Measurements from ENCODE around the gene VSIG2. TPM values are rescaled to one million over a fixed set of nuclear protein-coding genes. Genes with fewer than 3 reads are reported as not detected.

VSIG2 gene
- total RNA-seq, 1 donor from 2014 or later, result 0.20 TPM

DNA sequence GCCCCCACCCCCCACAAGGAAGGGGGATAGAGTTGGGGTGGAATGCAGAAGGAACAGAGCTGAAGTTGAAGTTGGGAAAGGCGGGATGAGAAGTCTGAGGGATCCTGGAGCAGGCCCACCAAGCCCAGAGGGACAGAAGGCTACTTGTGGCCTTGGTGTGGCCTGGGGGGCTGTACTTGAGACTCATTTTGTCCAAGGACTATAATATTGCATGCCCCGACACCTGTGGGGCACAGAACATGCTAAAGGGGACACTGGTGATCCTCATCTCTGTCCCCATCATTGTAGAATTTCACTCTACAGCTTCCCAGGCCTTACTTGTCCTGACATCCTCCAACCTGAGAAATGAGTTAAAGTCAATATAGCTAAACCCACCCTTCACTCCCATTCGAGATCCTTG, 8.8 kb upstream of the VSIG2 start:
- TF ChIP-seq, protein P1, sequence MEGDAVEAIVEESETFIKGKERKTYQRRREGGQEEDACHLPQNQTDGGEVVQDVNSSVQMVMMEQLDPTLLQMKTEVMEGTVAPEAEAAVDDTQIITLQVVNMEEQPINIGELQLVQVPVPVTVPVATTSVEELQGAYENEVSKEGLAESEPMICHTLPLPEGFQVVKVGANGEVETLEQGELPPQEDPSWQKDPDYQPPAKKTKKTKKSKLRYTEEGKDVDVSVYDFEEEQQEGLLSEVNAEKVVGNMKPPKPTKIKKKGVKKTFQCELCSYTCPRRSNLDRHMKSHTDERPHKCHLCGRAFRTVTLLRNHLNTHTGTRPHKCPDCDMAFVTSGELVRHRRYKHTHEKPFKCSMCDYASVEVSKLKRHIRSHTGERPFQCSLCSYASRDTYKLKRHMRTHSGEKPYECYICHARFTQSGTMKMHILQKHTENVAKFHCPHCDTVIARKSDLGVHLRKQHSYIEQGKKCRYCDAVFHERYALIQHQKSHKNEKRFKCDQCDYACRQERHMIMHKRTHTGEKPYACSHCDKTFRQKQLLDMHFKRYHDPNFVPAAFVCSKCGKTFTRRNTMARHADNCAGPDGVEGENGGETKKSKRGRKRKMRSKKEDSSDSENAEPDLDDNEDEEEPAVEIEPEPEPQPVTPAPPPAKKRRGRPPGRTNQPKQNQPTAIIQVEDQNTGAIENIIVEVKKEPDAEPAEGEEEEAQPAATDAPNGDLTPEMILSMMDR (IDR thresholded peaks at IDR 0.05), result no peak
- H3K9me3 Mint-ChIP-seq, result no peaks in the 10 kb centered on the region
- H3K36me3 Mint-ChIP-seq (ENCODE audit: low read depth), result peaks cover 5% of the 10 kb centered on the region
- ATAC-seq (ENCODE audit: low read depth), result no peak
- peak overlapping the region; percentile 83 for H3K27ac Mint-ChIP-seq
- peak overlapping the region; percentile 80 for H3K4me3 Mint-ChIP-seq
- CTCF ChIA-PET, result interaction anchor here (2.0 to 10.0 kb wide), 3 partner anchors 15 to 116 kb away, joined by 5 to 162 read pairs (median 40); no protein-coding TSS in a partner anchor
- intact Hi-C loops (cut with micrococcal nuclease), result loop anchor here (1.0 to 10.0 kb wide), 6 partner anchors 36 to 1508 kb away; partner anchors contain the start of genes CCDC15, FOXRED1, HYLS1 and MSANTD2
- POLR2A ChIA-PET, result interaction anchor here (0.6 to 1.7 kb wide), 7 partner anchors 13 to 92 kb away, joined by 3 to 12 read pairs (median 3); partner anchors contain the start of genes MSANTD2, SIAE and SPA17
- no peak for DNase-seq
- H3K4me1 Mint-ChIP-seq, result peaks cover 50% of the 10 kb centered on the region
- peaks cover 2% of the 10 kb centered on the region for H3K27me3 Mint-ChIP-seq

DNA sequence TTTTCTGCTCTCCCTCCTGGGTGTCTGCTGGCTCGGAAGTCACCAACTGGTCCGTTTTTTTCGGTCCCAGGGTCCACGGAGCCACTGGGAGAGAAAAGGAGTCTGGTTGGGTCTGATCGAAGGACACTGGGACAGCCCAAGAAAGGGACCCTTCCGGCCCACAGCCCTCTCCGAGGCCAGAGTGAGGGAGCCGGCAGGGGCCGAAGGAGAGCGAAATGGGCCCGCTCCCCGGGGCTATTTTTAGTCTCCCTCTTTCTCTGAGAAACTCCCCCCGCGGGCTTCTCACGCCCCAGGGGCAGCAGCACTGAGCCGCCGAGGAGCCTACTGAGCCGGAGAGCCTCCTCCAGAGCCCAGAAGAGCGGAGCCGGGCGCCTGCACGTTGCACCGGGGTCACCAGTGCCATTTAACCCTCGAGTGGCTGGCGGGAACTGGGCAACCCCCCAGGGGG, 8.2 kb upstream of the VSIG2 start:
- ChIA-PET POLR2A (interaction anchor here (0.7 to 1.7 kb wide), 3 partner anchors 86 to 91 kb away, joined by 3 to 9 read pairs (median 4); partner anchors contain the start of genes SIAE and SPA17), CTCF (interaction anchor here (2.0 to 10.0 kb wide), 3 partner anchors 14 to 115 kb away, joined by 5 to 162 read pairs (median 40); no protein-coding TSS in a partner anchor)
- intact Hi-C loops (cut with micrococcal nuclease), result loop anchor here (1.0 to 10.0 kb wide), 6 partner anchors 35 to 1509 kb away; partner anchors contain the start of genes CCDC15, FOXRED1, HYLS1 and MSANTD2
- peak; percentile 44 for DNase-seq
- Mint-ChIP-seq H3K4me3 (peak overlapping the region; percentile 80), H3K27me3 (peaks cover 2% of the 10 kb centered on the region), H3K27ac (peak overlapping the region; percentile 83), H3K36me3 (ENCODE audit: low read depth) (peaks cover 5% of the 10 kb centered on the region), H3K9me3 (no peaks in the 10 kb centered on the region), H3K4me1 (peaks cover 50% of the 10 kb centered on the region)
- TF ChIP-seq, protein P1 (IDR thresholded peaks at IDR 0.05), result no peak
- ATAC-seq (ENCODE audit: low read depth), result peak; percentile 46

DNA sequence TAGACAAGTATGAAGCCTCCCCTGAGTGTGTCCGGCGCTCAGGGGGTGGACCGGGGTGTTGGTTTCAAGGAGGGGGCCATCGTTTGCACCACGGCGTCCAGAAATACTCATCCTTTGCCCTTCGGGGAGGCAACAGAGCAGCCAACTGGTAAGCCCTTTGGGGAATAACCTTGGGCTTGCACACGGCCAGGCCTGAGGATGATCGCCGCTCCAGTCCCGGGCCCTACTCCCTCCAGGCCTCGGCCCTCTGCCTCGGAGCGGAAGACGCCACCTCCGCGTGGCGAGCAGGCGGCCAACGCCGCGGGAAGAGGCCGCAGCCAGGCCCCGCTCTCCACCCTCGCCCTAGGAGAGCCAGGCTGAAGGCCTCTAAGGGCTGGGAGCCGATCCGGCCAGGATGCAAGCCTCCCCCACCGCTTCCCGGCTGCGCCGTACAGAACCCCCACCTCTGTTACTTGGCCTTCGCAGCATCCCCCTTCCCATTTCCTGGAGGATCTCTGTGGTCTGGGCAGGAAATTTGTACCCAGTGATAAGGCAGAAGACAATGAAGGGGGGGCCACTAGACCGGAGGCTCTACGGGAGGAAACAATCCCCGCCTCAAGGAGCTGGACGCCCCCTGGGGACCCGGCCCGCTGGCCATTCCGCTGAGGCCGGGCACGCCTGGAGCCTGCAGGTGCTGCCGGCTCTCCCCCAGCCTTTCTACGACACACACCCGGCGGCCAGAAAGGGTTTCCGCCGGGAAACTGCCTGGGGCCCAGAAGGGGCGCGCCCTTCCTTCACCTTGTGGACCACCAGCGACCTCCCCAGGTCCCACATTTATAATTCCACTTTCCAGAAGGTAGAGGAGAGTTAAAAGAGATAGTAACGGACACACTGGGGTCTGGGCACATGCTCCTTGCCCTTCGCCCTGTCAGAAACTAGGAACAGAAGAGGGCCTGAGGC, 7.5 kb upstream of the VSIG2 start:
- Mint-ChIP-seq H3K27me3 (peaks cover 2% of the 10 kb centered on the region), H3K9me3 (no peaks in the 10 kb centered on the region), H3K27ac (peak overlapping the region; percentile 83), H3K36me3 (ENCODE audit: low read depth) (peaks cover 2% of the 10 kb centered on the region), H3K4me1 (peaks cover 50% of the 10 kb centered on the region), H3K4me3 (peak overlapping the region; percentile 80)
- intact Hi-C loops (cut with micrococcal nuclease), result loop anchor here (1.0 to 10.0 kb wide), 6 partner anchors 34 to 1509 kb away; partner anchors contain the start of genes CCDC15, FOXRED1, HYLS1 and MSANTD2
- DNase-seq (no peak), ATAC-seq (ENCODE audit: low read depth) (no peak)
- TF ChIP-seq, protein P1 (IDR thresholded peaks at IDR 0.05), result no peak
- CTCF ChIA-PET, result interaction anchor here (1.3 to 10.0 kb wide), 4 partner anchors 9 to 90 kb away, joined by 3 to 162 read pairs (median 6); no protein-coding TSS in a partner anchor
- POLR2A ChIA-PET, result interaction anchor here (0.7 to 2.3 kb wide), 8 partner anchors 11 to 90 kb away, joined by 3 to 11 read pairs (median 4); partner anchors contain the start of genes SIAE and SPA17

DNA sequence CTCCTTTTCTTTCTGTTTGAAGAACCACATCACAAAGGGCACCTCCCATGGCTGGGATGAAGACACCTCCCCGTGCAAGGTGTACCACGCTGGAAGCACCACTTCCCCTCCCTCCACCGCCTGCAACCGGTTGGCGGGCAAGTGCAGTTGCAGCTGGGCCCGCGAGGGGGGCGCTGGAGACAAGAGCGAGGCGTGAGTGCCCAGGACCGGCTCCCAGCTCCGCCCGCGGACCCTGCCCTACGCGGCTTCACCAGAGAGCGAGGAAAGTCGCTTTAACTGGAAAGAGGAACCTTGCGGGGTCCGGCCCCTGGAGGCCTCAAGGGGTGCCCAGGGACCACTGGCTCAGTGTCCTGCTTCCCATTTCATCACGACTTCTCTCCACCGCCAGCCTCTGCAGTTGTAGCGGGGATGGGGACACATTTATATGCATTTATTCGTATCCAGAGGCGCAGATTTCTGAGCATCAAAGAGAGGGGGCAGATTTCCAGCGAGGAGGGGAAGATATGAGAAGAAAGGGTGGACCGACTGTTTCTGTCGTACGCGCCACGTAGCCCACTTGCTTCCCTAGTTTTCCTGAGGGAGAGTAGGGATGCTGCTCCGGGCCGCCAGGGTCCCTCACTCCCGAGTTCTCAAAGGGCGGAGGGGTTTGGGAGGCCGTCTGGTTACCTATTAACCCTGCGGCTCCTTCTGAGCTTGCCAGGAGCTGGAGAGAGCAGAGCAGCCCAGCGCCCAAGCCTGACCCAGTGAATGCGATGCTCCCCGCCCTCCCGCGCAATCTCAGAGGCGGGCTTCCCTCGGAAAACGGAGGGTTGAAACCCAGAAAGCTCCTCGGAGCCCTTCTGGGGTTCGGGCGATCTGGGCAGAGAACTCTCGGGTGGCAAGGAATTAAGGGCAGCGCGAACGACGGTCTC, 6.6 kb upstream of the VSIG2 start:
- ChIA-PET CTCF (interaction anchor here (0.8 to 1.5 kb wide), 9 partner anchors 9 to 90 kb away, joined by 3 to 11 read pairs (median 3); no protein-coding TSS in a partner anchor), POLR2A (interaction anchor here (0.8 to 2.3 kb wide), 7 partner anchors 10 to 87 kb away, joined by 3 to 11 read pairs (median 4); partner anchors contain the start of gene SPA17)
- intact Hi-C loops (cut with micrococcal nuclease), result no loop called here
- Mint-ChIP-seq H3K4me1 (peaks cover 46% of the 10 kb centered on the region), H3K9me3 (no peaks in the 10 kb centered on the region), H3K36me3 (ENCODE audit: low read depth) (peaks cover 5% of the 10 kb centered on the region), H3K4me3 (peak overlapping the region; percentile 79), H3K27me3 (peaks cover 2% of the 10 kb centered on the region), H3K27ac (peak overlapping the region; percentile 60)
- peak; percentile 72 for DNase-seq
- peak; percentile 67 for ATAC-seq (ENCODE audit: low read depth)
- TF ChIP-seq, protein P1 (IDR thresholded peaks at IDR 0.05), result no peak

Data from activated B cell treated with CpG ODN at 0.5 μM for 24 hours (primary cell).